Astrocyte (in vitro differentiated cells and primary cell): ENCODE results near the gene SLC36A3. TPM values are rescaled to one million over a fixed set of nuclear protein-coding genes. Genes with fewer than 3 reads are reported as not detected.

Source experiments
- DNase-seq: peaks from one replicate; pipeline ENCODE4 v3.0.0-alpha.2; 2010; ENCODE audit warnings: low read depth
- FAIRE-seq: peaks from 2 replicates; lab custom pipeline; 2011; peaks lifted over from hg19 to GRCh38; lab: Jason Lieb, UNC
- H2AFZ ChIP-seq: 2 replicates; pipeline ENCODE4 v1.6.0; 2012; ENCODE audit warnings: low read depth, low read length, inconsistent platforms
- H3K27ac ChIP-seq: 2 replicates; pipeline ENCODE4 v1.5.1; 2011; ENCODE audit warnings: low read depth, low read length, inconsistent platforms
- H3K27me3 ChIP-seq: 2 replicates; pipeline ENCODE4 v1.6.0; 2011; ENCODE audit warnings: low read length, inconsistent platforms; ENCODE audit not compliant: insufficient read depth
- H3K36me3 ChIP-seq: 2 replicates; pipeline ENCODE4 v1.5.1; 2011; ENCODE audit warnings: low read length, inconsistent platforms; ENCODE audit not compliant: insufficient read depth
- H3K4me1 ChIP-seq: 2 replicates; pipeline ENCODE4 v1.5.1; 2011; ENCODE audit warnings: low read length, inconsistent platforms; ENCODE audit not compliant: insufficient read depth
- H3K4me2 ChIP-seq: 2 replicates; pipeline ENCODE4 v1.6.0; 2012; ENCODE audit warnings: low read length, inconsistent platforms
- H3K4me3 ChIP-seq: 2 replicates; pipeline ENCODE4 v1.5.1; 2011; ENCODE audit warnings: low read depth, mild to moderate bottlenecking, low read length, inconsistent platforms; ENCODE audit not compliant: insufficient read depth
- H3K79me2 ChIP-seq: 2 replicates; pipeline ENCODE4 v1.6.0; 2012; ENCODE audit warnings: mild to moderate bottlenecking, low read length, inconsistent platforms; ENCODE audit not compliant: insufficient read depth
- H3K9ac ChIP-seq: 2 replicates; pipeline ENCODE4 v1.6.0; 2012; ENCODE audit warnings: mild to moderate bottlenecking, low read length, inconsistent platforms
- H3K9me3 ChIP-seq: 2 replicates; pipeline ENCODE4 v1.5.1; 2012; ENCODE audit warnings: low read depth, mild to moderate bottlenecking, low read length, inconsistent platforms; ENCODE audit not compliant: insufficient read depth
- H4K20me1 ChIP-seq: 2 replicates; pipeline ENCODE4 v1.6.0; 2012; ENCODE audit warnings: low read length, inconsistent platforms; ENCODE audit not compliant: insufficient read depth
- H3K27ac Mint-ChIP-seq: one replicate; pipeline ENCODE4 v1.8.0; 2021; ENCODE audit warnings: mild to moderate bottlenecking, mixed read lengths; ENCODE audit not compliant: unreplicated experiment
- H3K27me3 Mint-ChIP-seq: one replicate; pipeline ENCODE4 v1.8.0; 2021; ENCODE audit warnings: low read depth, mixed read lengths; ENCODE audit not compliant: unreplicated experiment
- H3K36me3 Mint-ChIP-seq: one replicate; pipeline ENCODE4 v1.8.0; 2021; ENCODE audit warnings: low read depth, mixed read lengths; ENCODE audit not compliant: unreplicated experiment
- H3K4me1 Mint-ChIP-seq: one replicate; pipeline ENCODE4 v1.8.0; 2021; ENCODE audit warnings: low read depth, mixed read lengths; ENCODE audit not compliant: unreplicated experiment
- H3K4me3 Mint-ChIP-seq: one replicate; pipeline ENCODE4 v1.8.0; 2021; ENCODE audit warnings: mild to moderate bottlenecking, moderate library complexity, mixed read lengths; ENCODE audit not compliant: unreplicated experiment
- H3K9me3 Mint-ChIP-seq: one replicate; pipeline ENCODE4 v1.8.0; 2021; ENCODE audit warnings: mild to moderate bottlenecking, mixed read lengths; ENCODE audit not compliant: unreplicated experiment
- EZH2 ChIP-seq: IDR thresholded peaks from 2 replicates; pipeline ENCODE4 v1.6.1; 2012; ENCODE audit warnings: mild to moderate bottlenecking, low read length, inconsistent platforms; ENCODE audit not compliant: insufficient read depth
- total RNA-seq: library from RNA; stranded (reverse); gene quantifications from 2 replicates; pipeline ENCODE4 v1.2.1, GENCODE V29; 2021
- TF ChIP-seq, protein P1 (sequence below): IDR thresholded peaks from 2 replicates; pipeline ENCODE4 v1.5.1; 2011; ENCODE audit warnings: low read depth, mild to moderate bottlenecking, inconsistent platforms, low read length, moderate library complexity; ENCODE audit not compliant: insufficient read depth

SLC36A3 gene
- total RNA-seq, 1 donor from 2014 or later = not detected

DNA sequence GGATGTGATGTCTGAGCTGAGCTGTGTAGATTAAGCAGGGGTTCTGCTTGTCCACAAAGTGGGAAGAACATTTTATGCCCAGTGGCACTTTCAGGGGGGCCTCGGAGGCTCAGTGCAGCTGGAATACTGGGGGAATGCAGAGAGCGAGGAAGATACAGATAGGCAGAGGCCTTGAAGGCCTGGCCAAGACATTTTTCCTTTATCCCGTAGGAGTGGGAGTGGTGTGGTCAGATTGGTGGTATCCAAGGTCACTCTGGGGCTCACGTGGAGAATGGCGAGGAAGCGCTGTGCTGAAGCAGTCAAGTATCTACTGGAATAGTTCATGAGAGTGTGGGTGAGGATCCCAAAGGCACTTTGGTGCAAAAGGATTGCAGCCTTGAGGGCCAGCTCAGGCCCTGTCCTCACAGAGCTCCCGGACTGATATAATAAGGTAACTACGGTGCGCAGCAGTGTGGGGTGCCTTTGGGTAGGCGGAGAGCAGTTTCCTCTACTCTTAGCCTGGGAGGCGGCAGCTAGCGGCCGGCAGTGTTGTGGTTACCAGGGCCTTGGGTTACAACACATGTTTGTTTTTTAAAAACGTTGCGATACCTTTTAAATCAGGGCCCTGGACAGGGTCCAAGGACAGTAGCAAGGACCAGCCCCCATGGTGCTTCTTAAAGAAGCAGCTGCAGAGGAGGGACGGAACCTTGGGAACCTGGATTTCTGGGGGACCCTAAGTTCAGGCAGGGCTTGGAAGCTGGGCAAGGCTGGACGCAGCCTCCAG is 68.9 kb downstream of the SLC36A3 start:
- H3K27ac Mint-ChIP-seq = no peak overlapping the region
- TF ChIP-seq EZH2 = no peak
- TF ChIP-seq, protein P1, sequence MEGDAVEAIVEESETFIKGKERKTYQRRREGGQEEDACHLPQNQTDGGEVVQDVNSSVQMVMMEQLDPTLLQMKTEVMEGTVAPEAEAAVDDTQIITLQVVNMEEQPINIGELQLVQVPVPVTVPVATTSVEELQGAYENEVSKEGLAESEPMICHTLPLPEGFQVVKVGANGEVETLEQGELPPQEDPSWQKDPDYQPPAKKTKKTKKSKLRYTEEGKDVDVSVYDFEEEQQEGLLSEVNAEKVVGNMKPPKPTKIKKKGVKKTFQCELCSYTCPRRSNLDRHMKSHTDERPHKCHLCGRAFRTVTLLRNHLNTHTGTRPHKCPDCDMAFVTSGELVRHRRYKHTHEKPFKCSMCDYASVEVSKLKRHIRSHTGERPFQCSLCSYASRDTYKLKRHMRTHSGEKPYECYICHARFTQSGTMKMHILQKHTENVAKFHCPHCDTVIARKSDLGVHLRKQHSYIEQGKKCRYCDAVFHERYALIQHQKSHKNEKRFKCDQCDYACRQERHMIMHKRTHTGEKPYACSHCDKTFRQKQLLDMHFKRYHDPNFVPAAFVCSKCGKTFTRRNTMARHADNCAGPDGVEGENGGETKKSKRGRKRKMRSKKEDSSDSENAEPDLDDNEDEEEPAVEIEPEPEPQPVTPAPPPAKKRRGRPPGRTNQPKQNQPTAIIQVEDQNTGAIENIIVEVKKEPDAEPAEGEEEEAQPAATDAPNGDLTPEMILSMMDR = no peak
- Histone ChIP-seq H4K20me1 (no peaks in the 10 kb centered on the region), H3K36me3 (no peaks in the 10 kb centered on the region), H3K4me1 (no peaks in the 10 kb centered on the region), H3K9ac (no peak overlapping the region), H3K27me3 (peaks cover 21% of the 10 kb centered on the region), H3K79me2 (no peaks in the 10 kb centered on the region), H2AFZ (no peak overlapping the region), H3K9me3 (no peaks in the 10 kb centered on the region), H3K4me3 (no peak overlapping the region), H3K27ac (no peak overlapping the region), H3K4me2 (no peak overlapping the region)
- FAIRE-seq = no peak
- no peaks in the 10 kb centered on the region for H3K36me3 Mint-ChIP-seq
- DNase-seq = peak; percentile 21
- H3K4me1 Mint-ChIP-seq = no peaks in the 10 kb centered on the region
- no peak overlapping the region for H3K4me3 Mint-ChIP-seq
- no peaks in the 10 kb centered on the region for H3K9me3 Mint-ChIP-seq
- peaks cover 32% of the 10 kb centered on the region for H3K27me3 Mint-ChIP-seq

DNA sequence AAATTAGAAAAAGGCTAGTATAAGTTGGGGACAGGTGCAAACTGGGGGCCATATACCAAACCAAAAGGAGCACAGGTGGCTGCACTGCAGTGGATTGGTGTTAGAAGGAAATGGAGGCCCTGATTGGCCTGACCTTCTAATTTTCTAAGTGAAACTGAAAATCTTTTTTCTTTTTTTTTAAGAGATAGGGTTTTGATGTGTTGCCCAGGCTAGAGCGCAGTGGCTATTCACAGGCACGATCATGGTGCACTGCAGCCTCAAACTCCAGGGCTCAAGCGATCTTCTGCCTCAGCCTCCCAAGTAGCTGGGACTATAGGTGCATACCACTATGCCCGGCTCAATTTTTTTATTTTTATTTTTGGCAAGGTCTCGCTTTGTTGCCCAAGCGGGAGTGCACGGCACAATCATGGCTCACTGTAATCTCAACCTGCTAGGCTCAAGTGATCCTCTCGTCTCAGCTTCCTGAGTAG is 69.9 kb downstream of the SLC36A3 start:
- TF ChIP-seq, protein P1 = no peak
- TF ChIP-seq EZH2 = no peak
- FAIRE-seq (no peak), DNase-seq (no peak)
- H2AFZ ChIP-seq = no peak overlapping the region
- no peak overlapping the region for H3K4me3 Mint-ChIP-seq
- H3K9me3 ChIP-seq = no peaks in the 10 kb centered on the region
- no peak overlapping the region for H3K4me2 ChIP-seq
- H3K27ac ChIP-seq = no peak overlapping the region
- H3K4me3 ChIP-seq = no peak overlapping the region
- H3K36me3 ChIP-seq = no peaks in the 10 kb centered on the region
- H3K27me3 ChIP-seq = peaks cover 21% of the 10 kb centered on the region
- H3K36me3 Mint-ChIP-seq = no peaks in the 10 kb centered on the region
- H3K27me3 Mint-ChIP-seq = peaks cover 33% of the 10 kb centered on the region
- H3K9ac ChIP-seq = no peak overlapping the region
- no peaks in the 10 kb centered on the region for H3K4me1 Mint-ChIP-seq
- H3K9me3 Mint-ChIP-seq = no peaks in the 10 kb centered on the region
- H3K79me2 ChIP-seq = no peaks in the 10 kb centered on the region
- no peaks in the 10 kb centered on the region for H4K20me1 ChIP-seq
- H3K4me1 ChIP-seq = no peaks in the 10 kb centered on the region
- no peak overlapping the region for H3K27ac Mint-ChIP-seq

DNA sequence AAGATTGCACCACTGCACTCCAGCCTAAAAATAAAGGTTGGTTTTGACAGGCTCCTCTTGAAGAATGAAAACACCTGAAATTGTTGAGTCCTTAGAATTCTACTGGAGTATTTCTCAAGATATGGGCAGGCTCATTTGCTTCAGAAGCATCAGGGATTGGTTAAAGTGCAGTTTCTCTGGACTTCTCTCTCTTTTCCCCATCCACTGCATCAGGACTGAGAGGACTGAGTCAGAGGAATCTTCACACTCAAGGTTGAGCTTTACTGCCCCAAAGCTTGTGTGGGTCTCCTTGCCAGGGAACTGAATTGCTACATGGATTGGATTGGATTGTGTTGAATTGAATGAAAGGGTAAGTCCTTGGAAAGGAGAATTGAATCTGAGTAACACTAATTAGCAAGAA is 72.2 kb downstream of the SLC36A3 start:
- H3K27ac ChIP-seq = no peak overlapping the region
- no peak overlapping the region for H3K9ac ChIP-seq
- no peaks in the 10 kb centered on the region for H3K9me3 ChIP-seq
- no peaks in the 10 kb centered on the region for H3K4me1 ChIP-seq
- DNase-seq = no peak
- no peak overlapping the region for H2AFZ ChIP-seq
- no peak overlapping the region for H3K4me3 ChIP-seq
- no peaks in the 10 kb centered on the region for H3K36me3 Mint-ChIP-seq
- TF ChIP-seq EZH2 = no peak
- TF ChIP-seq, protein P1 = no peak
- no peaks in the 10 kb centered on the region for H3K9me3 Mint-ChIP-seq
- H3K27me3 Mint-ChIP-seq = peaks cover 28% of the 10 kb centered on the region
- no peaks in the 10 kb centered on the region for H3K79me2 ChIP-seq
- H3K4me1 Mint-ChIP-seq = no peaks in the 10 kb centered on the region
- no peaks in the 10 kb centered on the region for H3K36me3 ChIP-seq
- H3K27ac Mint-ChIP-seq = no peak overlapping the region
- no peaks in the 10 kb centered on the region for H4K20me1 ChIP-seq
- H3K4me3 Mint-ChIP-seq = no peak overlapping the region
- no peak overlapping the region for H3K4me2 ChIP-seq
- peaks cover 18% of the 10 kb centered on the region for H3K27me3 ChIP-seq
- no peak for FAIRE-seq
